ENCODE results near the gene PRUNE1.

- TF ChIP-seq CTCF (IDR thresholded peaks at IDR 0.05) (no peak), POLR2A (IDR thresholded peaks at IDR 0.05) (no peak)
Observed at GRCh38 chr1:150995460-150995859, 12.8 kb upstream of the PRUNE1 start.

All from Peyer's patch (tissue), 4 donors.